HG03460 (cell line): ENCODE data around the gene MKLN1.
A peak's percentile ranks its signal among the peaks of the same experiment; 100 is the strongest.
"Not testable (repeated sequence)": the region's sequence is repeated elsewhere in the genome, so short reads cannot be mapped to it uniquely, and the experiment has no call there.

Experiments used
- ATAC-seq: cut with Tn5 transposase; IDR thresholded peaks from one replicate; pipeline ENCODE4 v1.9.1; 2021; ENCODE audit not compliant: unreplicated experiment

The MKLN1 gene

GRCh38 chr7:131307627-131308026 lies 20.0 kb upstream of the MKLN1 start:
- ATAC-seq = no peak

- no peak for ATAC-seq
Measured at GRCh38 chr7:131312838-131313237, 14.8 kb upstream of the MKLN1 start.

GRCh38 chr7:131320603-131321002 lies 7.1 kb upstream of the MKLN1 start:
- ATAC-seq = no peak

GRCh38 chr7:131321656-131322055 lies 6.0 kb upstream of the MKLN1 start:
- no peak for ATAC-seq

- ATAC-seq = no peak
Measured at GRCh38 chr7:131322061-131322460, 5.6 kb upstream of the MKLN1 start.

- no peak for ATAC-seq
Measured at GRCh38 chr7:131322861-131323260, 4.8 kb upstream of the MKLN1 start.

GRCh38 chr7:131325179-131325840 lies 2.4 kb upstream of the MKLN1 start:
- ATAC-seq = no peak

GRCh38 chr7:131326576-131326975 lies 1.1 kb upstream of the MKLN1 start:
- no peak for ATAC-seq

- peak; percentile 13 for ATAC-seq
Measured at GRCh38 chr7:131327049-131327625, 539 bp upstream of the MKLN1 start.

GRCh38 chr7:131328377-131329175 lies 900 bp downstream of the MKLN1 start:
- no peak for ATAC-seq

GRCh38 chr7:131329176-131329570 lies 1.5 kb downstream of the MKLN1 start:
- ATAC-seq = no peak

- no peak for ATAC-seq
Measured at GRCh38 chr7:131330299-131330698, 2.6 kb downstream of the MKLN1 start.

- ATAC-seq = no peak
Measured at GRCh38 chr7:131331806-131332205, 4.1 kb downstream of the MKLN1 start.

- ATAC-seq = not testable (repeated sequence)
Measured at GRCh38 chr7:131332729-131333128, 5.1 kb downstream of the MKLN1 start.

GRCh38 chr7:131335639-131336381 lies 8.1 kb downstream of the MKLN1 start:
- no peak for ATAC-seq

- no peak for ATAC-seq
Measured at GRCh38 chr7:131336956-131337355, 9.3 kb downstream of the MKLN1 start.

GRCh38 chr7:131338173-131338572 lies 10.5 kb downstream of the MKLN1 start:
- no peak for ATAC-seq

GRCh38 chr7:131338691-131339390 lies 11.2 kb downstream of the MKLN1 start:
- no peak for ATAC-seq

- no peak for ATAC-seq
Measured at GRCh38 chr7:131341690-131342089, 14.0 kb downstream of the MKLN1 start.

- ATAC-seq = no peak
Measured at GRCh38 chr7:131342864-131343442, 15.3 kb downstream of the MKLN1 start.
